Endodermal cell (in vitro differentiated cells): ENCODE measurements around the gene NSUN4. TPM values are rescaled to one million over a fixed set of nuclear protein-coding genes. Genes with fewer than 3 reads are reported as not detected.
A peak's percentile ranks its signal among the peaks of the same experiment; 100 is the strongest.

Source experiments
- DNase-seq: peaks from one replicate; pipeline ENCODE4 v3.0.0-alpha.2; 2017
- H3K27ac ChIP-seq: 2 replicates; pipeline ENCODE4 v1.5.1; 2013; ENCODE audit warnings: mild to moderate bottlenecking, low read depth, low read length, moderate library complexity
- H3K27me3 ChIP-seq: 2 replicates; pipeline ENCODE4 v1.6.1; 2013; ENCODE audit warnings: mild to moderate bottlenecking, low read length, moderate library complexity; ENCODE audit not compliant: insufficient read depth, control insufficient read depth, poor library complexity, severe bottlenecking
- H3K36me3 ChIP-seq: 2 replicates; pipeline ENCODE4 v1.7.0; 2013; ENCODE audit warnings: mild to moderate bottlenecking, low read length, moderate library complexity; ENCODE audit not compliant: control insufficient read depth, insufficient read depth
- H3K4me1 ChIP-seq: one replicate; pipeline ENCODE4 v1.7.0; 2013; ENCODE audit warnings: low read length; ENCODE audit not compliant: control insufficient read depth, insufficient read depth
- H3K4me3 ChIP-seq: 2 replicates; pipeline ENCODE4 v1.5.1; 2013; ENCODE audit warnings: mild to moderate bottlenecking, low read length, moderate library complexity
- H3K9ac ChIP-seq: 2 replicates; pipeline ENCODE4 v1.6.1; 2013; ENCODE audit warnings: mild to moderate bottlenecking, low read length, moderate library complexity; ENCODE audit not compliant: poor library complexity, severe bottlenecking; ENCODE audit errors: extremely low read depth
- H3K9me3 ChIP-seq: 2 replicates; pipeline ENCODE4 v1.6.1; 2013; ENCODE audit warnings: mild to moderate bottlenecking, low read length, moderate library complexity; ENCODE audit not compliant: control insufficient read depth
- H3K27ac Mint-ChIP-seq: 2 replicates; pipeline ENCODE4 v1.8.0; 2020; ENCODE audit warnings: mixed read lengths
- H3K27me3 Mint-ChIP-seq: 2 replicates; pipeline ENCODE4 v1.8.0; 2021; ENCODE audit warnings: mild to moderate bottlenecking, mixed read lengths; ENCODE audit not compliant: insufficient read depth
- H3K36me3 Mint-ChIP-seq: 2 replicates; pipeline ENCODE4 v1.8.0; 2020; ENCODE audit warnings: low read depth, mixed read lengths
- H3K4me1 Mint-ChIP-seq: 2 replicates; pipeline ENCODE4 v1.8.0; 2020; ENCODE audit warnings: mixed read lengths
- H3K4me3 Mint-ChIP-seq: 2 replicates; pipeline ENCODE4 v1.8.0; 2020; ENCODE audit warnings: mild to moderate bottlenecking, moderate library complexity, mixed read lengths
- H3K9me3 Mint-ChIP-seq: 2 replicates; pipeline ENCODE4 v1.8.0; 2020; ENCODE audit warnings: mild to moderate bottlenecking, mixed read lengths
- WGBS, 2 experiments: methylation state at CpG; one replicate each; pipeline versions ENCODE4 v1.1.5 to v1.1.7; 2013; ENCODE audit warnings: missing lambda C conversion rate in 2 of 2, mixed read lengths in 1 of 2; ENCODE audit not compliant: insufficient coverage in 1 of 2, insufficient read length in 1 of 2; 5-methylcytosine and 5-hydroxymethylcytosine counted together
- total RNA-seq, 2 donors: library from RNA; stranded (reverse); fragmentation: NEBNext Ultra II Directional in 1 of 2; extraction: Animal tissue kit (Norgen Biotek cat#: 25700) in 1 of 2; gene quantifications; 2 replicates in 1 of 2; 3 replicates in 1 of 2; pipeline ENCODE4 v1.2.1, GENCODE V29; 2021
- TF ChIP-seq, protein P1 (sequence below): fragments of 200-600 bp; sonication (generic); conservative IDR thresholded peaks from 2 replicates; pipeline ENCODE4 v1.5.0; 2021; ENCODE audit warnings: antibody characterized with exemption, mild to moderate bottlenecking

The NSUN4 gene
- total RNA-seq, 2 donors from 2014 or later = 16.3 to 19.0 TPM

DNA sequence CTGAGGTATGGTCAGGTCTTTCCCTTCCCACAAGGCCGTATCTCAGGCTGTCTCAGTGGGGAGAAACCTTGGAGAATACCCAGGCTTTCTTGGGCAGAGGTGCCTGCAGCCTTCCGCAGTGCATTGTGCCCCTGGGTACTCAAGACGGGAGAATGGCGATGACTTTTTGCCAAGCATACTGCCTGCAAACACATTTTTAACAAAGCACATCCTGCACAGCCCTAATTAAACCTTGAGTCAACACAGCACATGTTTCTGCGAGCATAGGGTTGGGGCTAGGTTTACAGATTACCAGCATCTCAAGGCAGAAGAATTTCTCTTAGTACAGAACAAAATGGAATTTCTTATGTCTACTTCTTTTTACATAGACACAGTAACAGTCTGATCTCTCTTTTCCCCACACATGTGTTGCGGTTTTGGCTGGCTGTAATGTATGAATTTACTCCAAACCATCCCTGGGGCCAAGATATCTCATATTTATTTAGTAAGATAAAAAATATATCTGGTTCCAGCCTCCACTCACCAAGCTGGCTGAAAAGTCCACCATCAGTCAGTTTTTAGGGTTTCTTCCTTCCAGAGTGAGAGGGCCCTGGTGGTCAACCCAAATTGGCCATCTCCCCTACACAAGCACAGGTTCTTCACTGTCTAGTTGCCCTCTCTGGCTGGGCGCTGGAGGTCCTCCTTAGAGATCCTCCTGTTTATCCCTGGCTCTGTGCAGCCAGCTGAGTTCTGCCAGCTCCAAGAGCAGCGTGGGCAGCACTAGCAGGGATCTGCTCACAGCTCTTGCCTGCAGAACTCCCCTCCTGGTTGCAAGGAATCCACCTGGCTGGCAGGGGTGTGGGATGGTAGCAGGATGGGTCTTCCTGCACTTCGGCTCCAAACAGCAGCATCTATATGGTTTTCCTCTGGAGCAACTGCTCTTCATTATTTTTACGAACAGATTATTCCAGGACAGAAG, 56.1 kb downstream of the NSUN4 start:
- H3K4me1 Mint-ChIP-seq = peaks cover 34% of the 10 kb centered on the region
- Histone ChIP-seq H3K4me3 (no peak overlapping the region), H3K36me3 (no peaks in the 10 kb centered on the region), H3K4me1 (peaks cover 7% of the 10 kb centered on the region), H3K27ac (no peak overlapping the region), H3K27me3 (peaks cover 24% of the 10 kb centered on the region), H3K9me3 (peaks cover 16% of the 10 kb centered on the region), H3K9ac (no peak overlapping the region)
- peaks cover 20% of the 10 kb centered on the region for H3K9me3 Mint-ChIP-seq
- H3K27ac Mint-ChIP-seq = peak overlapping the region; percentile 42
- TF ChIP-seq, protein P1, sequence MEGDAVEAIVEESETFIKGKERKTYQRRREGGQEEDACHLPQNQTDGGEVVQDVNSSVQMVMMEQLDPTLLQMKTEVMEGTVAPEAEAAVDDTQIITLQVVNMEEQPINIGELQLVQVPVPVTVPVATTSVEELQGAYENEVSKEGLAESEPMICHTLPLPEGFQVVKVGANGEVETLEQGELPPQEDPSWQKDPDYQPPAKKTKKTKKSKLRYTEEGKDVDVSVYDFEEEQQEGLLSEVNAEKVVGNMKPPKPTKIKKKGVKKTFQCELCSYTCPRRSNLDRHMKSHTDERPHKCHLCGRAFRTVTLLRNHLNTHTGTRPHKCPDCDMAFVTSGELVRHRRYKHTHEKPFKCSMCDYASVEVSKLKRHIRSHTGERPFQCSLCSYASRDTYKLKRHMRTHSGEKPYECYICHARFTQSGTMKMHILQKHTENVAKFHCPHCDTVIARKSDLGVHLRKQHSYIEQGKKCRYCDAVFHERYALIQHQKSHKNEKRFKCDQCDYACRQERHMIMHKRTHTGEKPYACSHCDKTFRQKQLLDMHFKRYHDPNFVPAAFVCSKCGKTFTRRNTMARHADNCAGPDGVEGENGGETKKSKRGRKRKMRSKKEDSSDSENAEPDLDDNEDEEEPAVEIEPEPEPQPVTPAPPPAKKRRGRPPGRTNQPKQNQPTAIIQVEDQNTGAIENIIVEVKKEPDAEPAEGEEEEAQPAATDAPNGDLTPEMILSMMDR = no peak
- 89 to 92% methylated on average over 7 to 10 of the region's 10 CpGs for WGBS, 2 experiments
- no peak for DNase-seq
- H3K27me3 Mint-ChIP-seq = peaks cover 64% of the 10 kb centered on the region
- H3K4me3 Mint-ChIP-seq = peak overlapping the region; percentile 33
- H3K36me3 Mint-ChIP-seq = no peaks in the 10 kb centered on the region

DNA sequence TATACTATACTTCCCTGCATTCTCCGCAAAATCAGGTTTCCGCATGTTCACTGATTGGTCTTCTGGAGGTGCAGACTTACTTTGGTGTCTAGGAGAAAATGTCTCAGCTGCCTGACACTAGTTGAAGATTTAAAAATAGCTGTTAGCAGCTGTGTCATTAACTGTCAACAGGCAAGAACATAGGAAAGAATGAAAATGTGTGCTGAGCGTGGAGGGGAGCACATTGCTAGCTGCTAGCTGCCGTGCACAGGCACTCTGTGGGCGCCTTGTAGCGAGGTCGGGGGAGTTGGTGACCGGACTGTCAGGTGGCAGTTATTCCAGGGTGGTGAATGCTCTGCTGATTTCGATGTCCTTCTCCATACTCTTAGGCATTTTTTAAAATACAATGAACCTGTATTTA, 58.7 kb downstream of the NSUN4 start:
- no peaks in the 10 kb centered on the region for H3K36me3 Mint-ChIP-seq
- H3K4me1 Mint-ChIP-seq = peaks cover 34% of the 10 kb centered on the region
- Histone ChIP-seq H3K27me3 (peaks cover 15% of the 10 kb centered on the region), H3K4me3 (no peak overlapping the region), H3K9me3 (no peaks in the 10 kb centered on the region), H3K27ac (no peak overlapping the region), H3K36me3 (no peaks in the 10 kb centered on the region), H3K9ac (no peak overlapping the region), H3K4me1 (peaks cover 7% of the 10 kb centered on the region)
- H3K4me3 Mint-ChIP-seq = no peak overlapping the region
- H3K27me3 Mint-ChIP-seq = peaks cover 46% of the 10 kb centered on the region
- DNase-seq = no peak
- TF ChIP-seq, protein P1 = no peak
- WGBS, 2 experiments = 90 to 94% methylated on average over 3 to 8 of the region's 9 CpGs
- H3K9me3 Mint-ChIP-seq = no peaks in the 10 kb centered on the region
- no peak overlapping the region for H3K27ac Mint-ChIP-seq

DNA sequence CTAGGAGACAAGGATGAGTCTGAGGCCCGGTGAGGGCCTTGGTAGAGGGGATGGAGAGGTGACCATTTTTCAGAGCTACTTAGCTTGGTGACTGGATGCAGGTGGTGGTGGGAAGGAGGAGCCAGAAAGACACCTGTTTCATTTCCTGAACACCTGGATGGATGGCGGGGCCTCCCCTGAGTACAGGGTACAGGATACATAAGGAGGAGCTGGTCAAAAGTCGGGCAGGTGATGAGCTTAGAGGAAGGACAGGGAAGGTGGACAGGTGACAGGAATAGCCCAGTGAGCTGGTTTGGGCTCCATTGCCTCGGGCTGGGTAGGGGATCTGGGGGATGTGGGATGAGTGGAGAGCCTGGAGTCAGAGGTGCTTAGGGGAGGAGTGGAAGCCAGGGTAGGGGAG, 59.8 kb downstream of the NSUN4 start:
- Histone ChIP-seq H3K27ac (no peak overlapping the region), H3K9ac (no peak overlapping the region), H3K4me1 (peaks cover 3% of the 10 kb centered on the region), H3K27me3 (peaks cover 3% of the 10 kb centered on the region), H3K36me3 (no peaks in the 10 kb centered on the region), H3K4me3 (no peak overlapping the region), H3K9me3 (no peaks in the 10 kb centered on the region)
- Mint-ChIP-seq H3K9me3 (no peaks in the 10 kb centered on the region), H3K4me3 (no peak overlapping the region), H3K4me1 (peaks cover 24% of the 10 kb centered on the region), H3K27ac (no peak overlapping the region), H3K27me3 (peaks cover 36% of the 10 kb centered on the region), H3K36me3 (no peaks in the 10 kb centered on the region)
- no peak for DNase-seq
- TF ChIP-seq, protein P1 = no peak
- WGBS, 2 experiments = 77 to 94% methylated on average over 3 to 4 of the region's 4 CpGs
